C4-2B (cell line): Measurements from ENCODE around the gene HS1BP3.

ENCODE experiments used
- ZFX ChIP-seq: fragments of 450-650 bp; IDR thresholded peaks from 2 replicates; pipeline ENCODE4 v1.6.1; 2017
- TF ChIP-seq, protein P1 (sequence below): fragments of 450-650 bp; conservative IDR thresholded peaks from 2 replicates; pipeline ENCODE4 v1.5.1; 2017; ENCODE audit warnings: mild to moderate bottlenecking

DNA sequence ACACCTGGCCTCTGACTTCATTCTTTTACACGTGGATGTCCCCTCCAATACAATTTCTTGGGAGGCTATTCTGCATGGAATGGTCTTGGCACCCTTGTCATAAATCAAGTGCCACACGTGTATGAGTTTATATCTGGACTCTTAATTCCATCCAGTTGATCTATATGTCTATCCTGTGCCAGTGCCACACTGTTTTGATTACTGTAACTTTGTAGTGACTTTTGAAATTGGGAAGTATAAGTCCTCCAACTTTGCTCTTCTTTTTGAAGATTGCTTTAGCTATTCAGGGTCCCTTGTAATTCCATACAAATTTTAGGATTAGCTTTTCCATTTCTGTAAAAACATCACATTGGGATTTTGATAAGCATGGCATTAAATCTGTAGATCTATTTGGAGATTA, 43.5 kb downstream of the HS1BP3 start:
- TF ChIP-seq, protein P1, sequence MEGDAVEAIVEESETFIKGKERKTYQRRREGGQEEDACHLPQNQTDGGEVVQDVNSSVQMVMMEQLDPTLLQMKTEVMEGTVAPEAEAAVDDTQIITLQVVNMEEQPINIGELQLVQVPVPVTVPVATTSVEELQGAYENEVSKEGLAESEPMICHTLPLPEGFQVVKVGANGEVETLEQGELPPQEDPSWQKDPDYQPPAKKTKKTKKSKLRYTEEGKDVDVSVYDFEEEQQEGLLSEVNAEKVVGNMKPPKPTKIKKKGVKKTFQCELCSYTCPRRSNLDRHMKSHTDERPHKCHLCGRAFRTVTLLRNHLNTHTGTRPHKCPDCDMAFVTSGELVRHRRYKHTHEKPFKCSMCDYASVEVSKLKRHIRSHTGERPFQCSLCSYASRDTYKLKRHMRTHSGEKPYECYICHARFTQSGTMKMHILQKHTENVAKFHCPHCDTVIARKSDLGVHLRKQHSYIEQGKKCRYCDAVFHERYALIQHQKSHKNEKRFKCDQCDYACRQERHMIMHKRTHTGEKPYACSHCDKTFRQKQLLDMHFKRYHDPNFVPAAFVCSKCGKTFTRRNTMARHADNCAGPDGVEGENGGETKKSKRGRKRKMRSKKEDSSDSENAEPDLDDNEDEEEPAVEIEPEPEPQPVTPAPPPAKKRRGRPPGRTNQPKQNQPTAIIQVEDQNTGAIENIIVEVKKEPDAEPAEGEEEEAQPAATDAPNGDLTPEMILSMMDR, result no peak
- TF ChIP-seq ZFX, result no peak
